Tibial nerve (tissue), 4 donors: ENCODE data around the gene ZNF791.

ENCODE experiments used
- CTCF ChIP-seq, 5 experiments: fragments of 200-600 bp in 3 of 5; fragments of 450-650 bp in 2 of 5; sonication (generic) in 3 of 5; IDR thresholded peaks; one replicate each; pipeline ENCODE4 v1.5.1; 2016 to 2019; ENCODE audit warnings: antibody characterized with exemption in 5 of 5, mild to moderate bottlenecking in 3 of 5, moderate library complexity in 2 of 5
- EP300 ChIP-seq, 2 donors: sonication (generic); formaldehyde crosslinking; IDR thresholded peaks; one replicate each; pipeline ENCODE4 v1.6.1; 2017; ENCODE audit warnings: antibody characterized with exemption in 2 of 2, mild to moderate bottlenecking in 1 of 2
- POLR2A ChIP-seq, 2 donors: fragments of 450-650 bp; IDR thresholded peaks; one replicate each; pipeline ENCODE4 v1.6.1; 2017; ENCODE audit warnings: antibody characterized with exemption in 2 of 2, mild to moderate bottlenecking in 2 of 2, moderate library complexity in 2 of 2

- TF ChIP-seq CTCF (IDR thresholded peaks at IDR 0.05) (no peak), POLR2A (IDR thresholded peaks at IDR 0.05) (no peak), EP300 (IDR thresholded peaks at IDR 0.05) (no peak)
Measured at GRCh38 chr19:12617646-12618045, 6.9 kb downstream of the ZNF791 start.
